ENCODE measurements around the gene TF. TPM values are rescaled to one million over a fixed set of nuclear protein-coding genes. Genes with fewer than 3 reads are reported as not detected.
A peak's percentile ranks its signal among the peaks of the same experiment; 100 is the strongest.
"Not testable (repeated sequence)": the region's sequence is repeated elsewhere in the genome, so short reads cannot be mapped to it uniquely, and the experiment has no call there.

Gene TF
- total and polyA plus RNA-seq, 8 donors = 1.1 to 30.7 (median 5.6) TPM

DNA sequence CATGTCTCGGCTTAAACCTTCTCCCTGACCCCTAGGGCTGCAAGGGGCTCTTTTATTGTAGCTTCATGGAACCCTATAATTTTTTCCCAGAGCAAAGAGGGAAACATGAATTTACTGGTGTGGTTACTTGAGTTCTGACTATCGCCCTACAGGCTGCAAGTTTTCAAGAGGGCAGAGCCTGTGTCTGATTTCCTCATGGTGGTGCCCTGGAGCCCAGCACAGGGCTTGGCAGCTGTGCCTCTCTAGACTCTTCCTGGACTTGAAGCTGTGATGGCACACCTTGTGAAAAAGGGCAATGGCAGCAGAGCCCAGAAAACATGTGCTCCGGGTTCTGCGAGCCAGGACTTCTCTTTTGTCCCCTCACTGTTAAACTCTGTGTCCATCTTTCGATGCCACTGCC lies 34.2 kb upstream of the TF start:
- H3K36me3 ChIP-seq = no peaks in the 10 kb centered on the region
- no peaks in the 10 kb centered on the region for H3K9me3 ChIP-seq
- H3K4me3 ChIP-seq = no peak overlapping the region
- DNase-seq (no peak), ATAC-seq (peak in 2 of 4 donors; percentile 36 to 48), FAIRE-seq (no peak)
- 76 to 90% methylated on average over 5 of the region's 5 CpGs for WGBS, 2 donors
- no peaks in the 10 kb centered on the region for H3K27me3 ChIP-seq
- TF ChIP-seq, protein P1, sequence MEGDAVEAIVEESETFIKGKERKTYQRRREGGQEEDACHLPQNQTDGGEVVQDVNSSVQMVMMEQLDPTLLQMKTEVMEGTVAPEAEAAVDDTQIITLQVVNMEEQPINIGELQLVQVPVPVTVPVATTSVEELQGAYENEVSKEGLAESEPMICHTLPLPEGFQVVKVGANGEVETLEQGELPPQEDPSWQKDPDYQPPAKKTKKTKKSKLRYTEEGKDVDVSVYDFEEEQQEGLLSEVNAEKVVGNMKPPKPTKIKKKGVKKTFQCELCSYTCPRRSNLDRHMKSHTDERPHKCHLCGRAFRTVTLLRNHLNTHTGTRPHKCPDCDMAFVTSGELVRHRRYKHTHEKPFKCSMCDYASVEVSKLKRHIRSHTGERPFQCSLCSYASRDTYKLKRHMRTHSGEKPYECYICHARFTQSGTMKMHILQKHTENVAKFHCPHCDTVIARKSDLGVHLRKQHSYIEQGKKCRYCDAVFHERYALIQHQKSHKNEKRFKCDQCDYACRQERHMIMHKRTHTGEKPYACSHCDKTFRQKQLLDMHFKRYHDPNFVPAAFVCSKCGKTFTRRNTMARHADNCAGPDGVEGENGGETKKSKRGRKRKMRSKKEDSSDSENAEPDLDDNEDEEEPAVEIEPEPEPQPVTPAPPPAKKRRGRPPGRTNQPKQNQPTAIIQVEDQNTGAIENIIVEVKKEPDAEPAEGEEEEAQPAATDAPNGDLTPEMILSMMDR (IDR thresholded peaks at IDR 0.05) = no peak
- H3K27ac ChIP-seq = no peak overlapping the region
- intact Hi-C loops (cut with DNase I) = no loop called here
- H3K4me1 ChIP-seq = no peaks in the 10 kb centered on the region

DNA sequence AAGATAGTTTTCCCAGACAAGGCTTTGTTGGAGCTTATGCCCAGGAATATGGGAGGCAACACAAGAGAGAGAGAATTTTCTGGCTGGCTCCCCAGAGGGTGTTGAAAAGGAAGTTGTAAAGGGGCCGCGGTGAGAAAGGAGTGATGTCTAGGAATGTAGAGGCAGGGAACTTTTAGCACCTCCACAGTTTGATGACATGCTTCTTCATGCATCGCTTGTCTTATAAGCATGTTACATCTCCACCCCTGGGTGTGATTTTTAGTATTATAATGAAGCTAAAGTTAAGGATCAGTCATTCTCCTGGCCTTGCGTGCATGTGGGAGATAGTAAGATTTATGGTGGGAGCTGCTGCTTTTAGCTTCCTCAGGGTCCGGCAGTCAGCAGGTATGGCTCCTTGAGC lies 32.8 kb upstream of the TF start:
- H3K27me3 ChIP-seq = no peaks in the 10 kb centered on the region
- no peak for ATAC-seq
- TF ChIP-seq, protein P1 (IDR thresholded peaks at IDR 0.05) = no peak
- no peak for DNase-seq
- no peaks in the 10 kb centered on the region for H3K36me3 ChIP-seq
- no peak overlapping the region for H3K27ac ChIP-seq
- intact Hi-C loops (cut with DNase I) = no loop called here
- H3K9me3 ChIP-seq = no peaks in the 10 kb centered on the region
- no peaks in the 10 kb centered on the region for H3K4me1 ChIP-seq
- WGBS, 2 donors = 93 to 97% methylated on average over 5 of the region's 5 CpGs
- no peak for FAIRE-seq
- no peak overlapping the region for H3K4me3 ChIP-seq

DNA sequence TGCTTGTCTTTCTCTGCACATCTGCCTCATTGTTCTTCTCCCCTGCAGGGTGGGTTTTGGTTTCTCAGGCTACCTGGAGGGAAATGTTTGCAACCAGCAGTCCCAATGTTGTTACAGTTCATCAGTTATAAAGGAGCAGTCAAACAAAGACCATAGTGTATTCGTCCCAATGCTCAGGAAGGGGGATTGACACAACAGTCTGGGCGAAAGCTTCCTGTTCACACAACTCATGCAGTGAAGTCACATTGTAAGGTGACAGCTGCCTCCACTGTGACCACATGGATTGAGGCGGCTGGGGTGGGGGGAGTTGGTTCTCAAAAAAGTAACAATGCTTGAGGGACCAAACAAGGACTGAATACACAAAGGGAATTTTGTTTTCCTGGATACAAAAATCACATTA lies 28.8 kb upstream of the TF start:
- TF ChIP-seq, protein P1 (IDR thresholded peaks at IDR 0.05) = no peak
- Histone ChIP-seq H3K27me3 (no peaks in the 10 kb centered on the region), H3K36me3 (no peaks in the 10 kb centered on the region), H3K4me1 (no peaks in the 10 kb centered on the region), H3K4me3 (no peak overlapping the region), H3K9me3 (no peaks in the 10 kb centered on the region), H3K27ac (no peak overlapping the region)
- 74 to 79% methylated on average over 3 of the region's 3 CpGs for WGBS, 2 donors
- intact Hi-C loops (cut with DNase I) = no loop called here
- FAIRE-seq (no peak), DNase-seq (no peak), ATAC-seq (no peak)

- Histone ChIP-seq H3K4me3 (no peak overlapping the region), H3K36me3 (no peaks in the 10 kb centered on the region), H3K9me3 (no peaks in the 10 kb centered on the region), H3K27ac (no peak overlapping the region), H3K4me1 (no peaks in the 10 kb centered on the region), H3K27me3 (no peaks in the 10 kb centered on the region)
- TF ChIP-seq, protein P1 (IDR thresholded peaks at IDR 0.05) = no peak
- DNase-seq (no peak), ATAC-seq (no peak), FAIRE-seq (no peak)
- intact Hi-C loops (cut with DNase I) = no loop called here
These were observed 23.3 kb upstream of the TF start for GRCh38 chr3:133722935-133723334.

DNA sequence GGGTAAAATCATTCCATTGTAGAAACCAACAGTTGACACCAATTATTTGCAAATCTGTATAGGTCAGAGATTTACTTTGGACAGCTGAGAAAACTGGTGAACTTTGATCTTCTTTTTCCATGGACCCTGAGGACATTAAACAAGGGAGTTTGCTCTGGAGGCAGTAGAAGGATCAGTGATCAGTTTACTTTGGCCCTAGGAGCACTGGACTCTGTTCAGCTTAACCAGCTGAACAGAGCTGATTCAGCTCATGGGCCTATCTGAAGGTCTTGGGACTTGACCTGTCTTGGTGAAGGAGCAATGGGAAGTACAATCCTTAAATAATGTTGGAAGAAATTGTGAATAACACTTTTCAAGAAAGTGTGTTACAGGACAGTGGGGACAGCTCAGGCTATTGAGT lies 15.2 kb upstream of the TF start:
- ATAC-seq = peak; percentile 90 to 96 (median 94)
- Histone ChIP-seq H3K4me1 (peaks cover 4 to 36% (median 18%) of the 10 kb centered on the region in 3 donors), H3K27me3 (no peaks in the 10 kb centered on the region), H3K36me3 (no peaks in the 10 kb centered on the region), H3K9me3 (no peaks in the 10 kb centered on the region), H3K4me3 (no peak overlapping the region), H3K27ac (peak overlapping the region in 1 of 4 donors; percentile 40)
- DNase-seq = peak in 2 of 6 donors; percentile 38 to 44
- TF ChIP-seq, protein P1 (IDR thresholded peaks at IDR 0.05) = no peak
- no peak for FAIRE-seq
- intact Hi-C loops (cut with DNase I) = no loop called here

GRCh38 chr3:133732231-133732630 lies 14.0 kb upstream of the TF start:
- H3K9me3 ChIP-seq; intact Hi-C loops (cut with DNase I); FAIRE-seq; H3K36me3 ChIP-seq; DNase-seq; ATAC-seq; H3K27ac ChIP-seq; H3K4me3 ChIP-seq; H3K27me3 ChIP-seq: not testable (repeated sequence)
- H3K4me1 ChIP-seq = peaks cover 4 to 36% (median 18%) of the 10 kb centered on the region in 3 donors
- WGBS, 2 donors = 76 to 92% methylated on average over 6 of the region's 6 CpGs

Data from pancreas (tissue), 10 donors.